ENCODE data around the gene ATP6AP2.
"Not testable (repeated sequence)": the region's sequence is repeated elsewhere in the genome, so short reads cannot be mapped to it uniquely, and the experiment has no call there.

ATP6AP2 gene

GRCh38 chrX:40576291-40576690 is 4.5 kb upstream of the ATP6AP2 start:
- no peak for DNase-seq

GRCh38 chrX:40578039-40578695 is 2.6 kb upstream of the ATP6AP2 start:
- DNase-seq = no peak

GRCh38 chrX:40579141-40579540 is 1.6 kb upstream of the ATP6AP2 start:
- DNase-seq = no peak

GRCh38 chrX:40579900-40580536 is 752 bp upstream of the ATP6AP2 start:
- DNase-seq = no peak

GRCh38 chrX:40581336-40581920 is 658 bp downstream of the ATP6AP2 start:
- DNase-seq = no peak

GRCh38 chrX:40582178-40582577 is 1.4 kb downstream of the ATP6AP2 start:
- not testable (repeated sequence) for DNase-seq

- DNase-seq = no peak
These were observed 2.0 kb downstream of the ATP6AP2 start for GRCh38 chrX:40582811-40583210.

- not testable (repeated sequence) for DNase-seq
These were observed 6.9 kb downstream of the ATP6AP2 start for GRCh38 chrX:40587623-40588022.

GRCh38 chrX:40589616-40590321 is 9.0 kb downstream of the ATP6AP2 start:
- not testable (repeated sequence) for DNase-seq

GRCh38 chrX:40603446-40603845 is 22.7 kb downstream of the ATP6AP2 start:
- no peak for DNase-seq

GRCh38 chrX:40607381-40607780 is 26.6 kb downstream of the ATP6AP2 start:
- no peak for DNase-seq

GRCh38 chrX:40612511-40612910 is 31.7 kb downstream of the ATP6AP2 start:
- DNase-seq = no peak

GRCh38 chrX:40615976-40616375 is 35.2 kb downstream of the ATP6AP2 start:
- no peak for DNase-seq

GRCh38 chrX:40617566-40617965 is 36.8 kb downstream of the ATP6AP2 start:
- DNase-seq = no peak

- no peak for DNase-seq
These were observed 41.8 kb downstream of the ATP6AP2 start for GRCh38 chrX:40622479-40623138.

- no peak for DNase-seq
These were observed 42.4 kb downstream of the ATP6AP2 start, which contains the start of gene MPC1L for GRCh38 chrX:40623139-40623536. TSS of gene MPC1L (plus strand) at chrX:40623428. CDS start at chrX:40623566, 138 bp downstream.

GRCh38 chrX:40623665-40624064 is 42.9 kb downstream of the ATP6AP2 start:
- no peak for DNase-seq

- DNase-seq = no peak
These were observed 44.5 kb downstream of the ATP6AP2 start for GRCh38 chrX:40625294-40625693.

- no peak for DNase-seq
These were observed 47.7 kb downstream of the ATP6AP2 start for GRCh38 chrX:40628506-40628905.

- no peak for DNase-seq
These were observed 51.4 kb downstream of the ATP6AP2 start for GRCh38 chrX:40632199-40632598.

GRCh38 chrX:40637687-40638086 is 56.9 kb downstream of the ATP6AP2 start:
- DNase-seq = no peak

- DNase-seq = peak; percentile 5
These were observed 63.4 kb downstream of the ATP6AP2 start for GRCh38 chrX:40644176-40644575.

GRCh38 chrX:40644821-40645358 is 64.1 kb downstream of the ATP6AP2 start:
- peak; percentile 29 for DNase-seq

All from midbrain (tissue), 1 donor.